GM23248 (cell line): ENCODE measurements around the gene CEACAM16. TPM values are rescaled to one million over a fixed set of nuclear protein-coding genes. Genes with fewer than 3 reads are reported as not detected.

ENCODE experiments used
- DNase-seq: peaks from one replicate; pipeline ENCODE4 v3.0.0-alpha.2; 2015
- H2AFZ ChIP-seq: fragments of 200-600 bp; sonication (generic); 2 replicates; pipeline ENCODE4 v1.6.1; 2016; ENCODE audit warnings: antibody characterized with exemption
- H3F3A ChIP-seq: fragments of 200-600 bp; sonication (generic); 2 replicates; pipeline ENCODE4 v1.6.1; 2016; ENCODE audit warnings: mild to moderate bottlenecking, antibody characterized with exemption, mixed run types; ENCODE audit not compliant: insufficient read depth
- H3K27ac ChIP-seq: fragments of 200-600 bp; sonication (generic); 2 replicates; pipeline ENCODE4 v1.5.1; 2016; ENCODE audit warnings: mild to moderate bottlenecking
- H3K27me3 ChIP-seq: fragments of 200-600 bp; sonication (generic); replicated peaks from 2 replicates; pipeline ENCODE4 v1.6.1; 2016; ENCODE audit warnings: mild to moderate bottlenecking; ENCODE audit not compliant: insufficient read depth
- H3K36me3 ChIP-seq: fragments of 200-600 bp; sonication (generic); 2 replicates; pipeline ENCODE4 v1.6.1; 2016; ENCODE audit warnings: low read depth, mild to moderate bottlenecking
- H3K4me1 ChIP-seq: fragments of 200-600 bp; sonication (generic); 2 replicates; pipeline ENCODE4 v1.6.1; 2016; ENCODE audit warnings: mild to moderate bottlenecking; ENCODE audit not compliant: insufficient read depth
- H3K4me2 ChIP-seq: fragments of 200-600 bp; sonication (generic); one replicate; pipeline ENCODE4 v1.6.1; 2016; ENCODE audit warnings: mild to moderate bottlenecking; ENCODE audit not compliant: unreplicated experiment
- H3K4me3 ChIP-seq: fragments of 200-600 bp; sonication (generic); 2 replicates; pipeline ENCODE4 v1.5.1; 2016; ENCODE audit warnings: mild to moderate bottlenecking
- H3K79me2 ChIP-seq: fragments of 200-600 bp; sonication (generic); 2 replicates; pipeline ENCODE4 v1.6.1; 2016; ENCODE audit warnings: mild to moderate bottlenecking; ENCODE audit not compliant: insufficient read depth
- H3K9ac ChIP-seq: fragments of 200-600 bp; sonication (generic); 2 replicates; pipeline ENCODE4 v1.6.1; 2016; ENCODE audit warnings: mild to moderate bottlenecking
- H3K9me2 ChIP-seq: fragments of 200-600 bp; sonication (generic); 2 replicates; pipeline ENCODE4 v1.6.1; 2016; ENCODE audit warnings: mixed run types, mild to moderate bottlenecking, moderate library complexity; ENCODE audit not compliant: insufficient read depth
- H3K9me3 ChIP-seq: fragments of 200-600 bp; sonication (generic); one replicate; pipeline ENCODE4 v1.6.1; 2017; ENCODE audit warnings: low read depth
- H4K20me1 ChIP-seq: fragments of 200-600 bp; sonication (generic); 2 replicates; pipeline ENCODE4 v1.6.0; 2016; ENCODE audit not compliant: insufficient read depth
- EZH2 ChIP-seq: fragments of 200-600 bp; sonication (generic); IDR thresholded peaks from 2 replicates; pipeline ENCODE4 v1.6.1; 2018; ENCODE audit warnings: antibody characterized with exemption, mild to moderate bottlenecking; ENCODE audit not compliant: insufficient read depth, poor library complexity, severe bottlenecking
- EZH2phosphoT487 ChIP-seq: fragments of 200-600 bp; sonication (generic); IDR thresholded peaks from 2 replicates; pipeline ENCODE4 v1.6.1; 2018; ENCODE audit warnings: antibody characterized with exemption, moderate library complexity, mild to moderate bottlenecking, low read depth; ENCODE audit not compliant: insufficient read depth
- whole genome bisulfite sequencing, 2 experiments: methylation state at CpG; one replicate each; pipeline ENCODE4 v1.1.6; 2015 to 2017; ENCODE audit warnings: low lambda C conversion rate in 2 of 2, low coverage in 1 of 2; ENCODE audit errors: missing lambda C conversion rate in 2 of 2; 5-methylcytosine and 5-hydroxymethylcytosine counted together
- in situ Hi-C: fragments of 300-500 bp; cut with MboI; formaldehyde crosslinking; loops from 2 replicates; pipeline ENCODE4 v1.15.0; 2020
- polyA plus RNA-seq: library from polyadenylated mRNA; unstranded; fragments of >200 nt; fragmentation: Nextera tagmentation; extraction: Ambion mirVana; gene quantifications from 2 replicates; pipeline ENCODE4 v1.2.1, GENCODE V29; 2016
- total RNA-seq: library from RNA; depleted of rRNA; stranded (reverse); fragments of >200 nt; shearing (Covaris generic); gene quantifications from 2 replicates; pipeline ENCODE4 v1.2.3, GENCODE V29; 2014

CEACAM16 gene
- total and polyA plus RNA-seq, 2 experiments from 2014 or later = not detected

DNA sequence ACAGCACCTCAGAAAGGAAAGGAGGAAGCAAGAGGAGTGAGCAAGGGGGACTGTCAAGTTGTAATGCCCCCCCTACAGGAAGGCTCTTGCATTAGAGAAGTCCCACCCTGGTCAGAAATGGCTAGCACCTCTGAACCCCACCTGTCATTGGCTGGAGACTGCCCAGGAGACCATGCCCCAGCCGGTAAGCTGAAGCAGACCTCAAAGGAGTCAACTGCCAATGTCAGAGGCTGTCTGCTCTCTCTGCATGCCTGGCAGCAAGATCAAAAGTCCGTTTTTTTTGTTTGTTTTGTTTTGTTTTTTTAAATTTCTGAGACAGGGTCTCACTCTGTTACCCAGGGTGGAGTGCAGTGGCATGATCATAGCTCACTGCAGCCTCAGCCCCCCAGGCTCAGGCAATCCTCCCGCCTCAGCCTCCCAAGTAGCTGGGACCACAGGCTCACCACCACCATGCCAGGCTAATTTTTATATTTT lies 41.4 kb downstream of the CEACAM16 start:
- DNase-seq = no peak
- no peaks in the 10 kb centered on the region for H3K27me3 ChIP-seq
- no peak for TF ChIP-seq EZH2
- no peak for TF ChIP-seq EZH2phosphoT487
- no peak overlapping the region for H3K4me2 ChIP-seq
- H3K27ac ChIP-seq = no peak overlapping the region
- peaks cover 69% of the 10 kb centered on the region for H3K4me1 ChIP-seq
- H3K79me2 ChIP-seq = no peaks in the 10 kb centered on the region
- no peaks in the 10 kb centered on the region for H3K9me2 ChIP-seq
- WGBS, 2 experiments = 54 to 60% methylated on average over 3 of the region's 3 CpGs
- H3F3A ChIP-seq = peaks cover 36% of the 10 kb centered on the region
- H3K9me3 ChIP-seq = no peaks in the 10 kb centered on the region
- in situ Hi-C loops = no loop called here
- H3K36me3 ChIP-seq = no peaks in the 10 kb centered on the region
- H3K9ac ChIP-seq = 0 out of 2 replicates have a peak overlapping the region, but pooled peaks have one; percentile 2
- H3K4me3 ChIP-seq = no peak overlapping the region
- H4K20me1 ChIP-seq = no peaks in the 10 kb centered on the region
- H2AFZ ChIP-seq = no peak overlapping the region

DNA sequence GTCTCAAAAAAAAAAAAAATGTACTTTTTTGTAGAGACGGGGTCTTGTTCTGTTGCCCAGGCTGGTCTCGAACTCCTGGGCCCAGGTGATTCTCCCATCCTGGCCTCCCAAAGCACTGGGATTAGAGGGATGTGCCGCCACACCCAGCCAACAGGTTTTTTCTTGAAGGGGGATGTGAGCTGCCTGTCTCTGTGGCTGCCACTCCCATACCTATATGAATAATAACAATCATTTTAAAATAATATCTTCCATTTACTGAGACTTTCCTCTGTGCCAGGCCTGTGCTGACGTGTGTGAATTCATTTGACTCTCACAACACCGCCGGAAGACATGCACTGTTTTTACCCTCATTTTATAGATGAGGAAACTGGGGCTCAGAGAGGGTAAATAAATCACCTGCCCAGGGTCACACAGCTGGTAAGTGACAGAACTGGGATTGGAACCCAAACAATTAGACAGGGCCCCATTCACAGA lies 42.3 kb downstream of the CEACAM16 start:
- H3K9ac ChIP-seq = peak overlapping the region; percentile 48
- no peaks in the 10 kb centered on the region for H3K27me3 ChIP-seq
- H3K27ac ChIP-seq = peak overlapping the region; percentile 66
- 38 to 51% methylated on average over 6 of the region's 6 CpGs for WGBS, 2 experiments
- no peaks in the 10 kb centered on the region for H3K9me3 ChIP-seq
- H3K36me3 ChIP-seq = no peaks in the 10 kb centered on the region
- DNase-seq = peak; percentile 53
- H3K9me2 ChIP-seq = no peaks in the 10 kb centered on the region
- peaks cover 33% of the 10 kb centered on the region for H3F3A ChIP-seq
- in situ Hi-C loops = no loop called here
- H3K4me3 ChIP-seq = no peak overlapping the region
- no peaks in the 10 kb centered on the region for H4K20me1 ChIP-seq
- H3K4me1 ChIP-seq = peaks cover 64% of the 10 kb centered on the region
- H3K4me2 ChIP-seq = peak overlapping the region; percentile 8
- TF ChIP-seq EZH2 = no peak
- no peak for TF ChIP-seq EZH2phosphoT487
- no peak overlapping the region for H2AFZ ChIP-seq
- no peaks in the 10 kb centered on the region for H3K79me2 ChIP-seq

DNA sequence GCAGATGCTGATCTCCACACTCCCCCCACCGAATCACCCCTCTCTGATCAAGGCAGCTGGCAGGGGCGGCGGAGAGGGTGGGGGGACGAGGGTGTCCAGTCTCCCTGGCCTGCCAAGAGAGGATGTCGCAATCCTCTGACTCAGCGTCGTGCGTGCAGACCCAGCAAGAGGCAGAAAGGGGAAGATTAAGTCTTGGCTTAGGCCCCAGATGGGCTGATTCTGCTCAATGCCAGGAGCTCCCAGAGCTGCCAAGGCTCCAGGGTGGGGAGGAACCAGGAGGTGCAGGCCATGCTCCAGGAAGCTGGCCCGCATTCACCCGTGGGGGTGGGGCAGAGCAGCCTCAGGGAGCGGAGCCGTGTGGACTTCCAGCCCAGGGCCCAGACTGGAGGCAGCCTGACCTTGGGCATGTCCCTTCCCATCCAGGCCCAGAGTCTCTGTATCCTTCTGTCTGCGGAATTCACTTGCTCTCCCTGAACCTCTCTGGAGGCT lies 42.9 kb downstream of the CEACAM16 start:
- Histone ChIP-seq H3K36me3 (no peaks in the 10 kb centered on the region), H3K9me2 (no peaks in the 10 kb centered on the region), H3K4me1 (peaks cover 62% of the 10 kb centered on the region), H3K27ac (peak overlapping the region; percentile 93), H3K9ac (peak overlapping the region; percentile 80), H3K4me2 (peak overlapping the region; percentile 56), H3K9me3 (no peaks in the 10 kb centered on the region), H3K27me3 (no peaks in the 10 kb centered on the region), H3F3A (peaks cover 30% of the 10 kb centered on the region), H2AFZ (no peak overlapping the region), H4K20me1 (no peaks in the 10 kb centered on the region), H3K79me2 (no peaks in the 10 kb centered on the region), H3K4me3 (peak overlapping the region; percentile 39)
- TF ChIP-seq EZH2phosphoT487 (no peak), EZH2 (no peak)
- in situ Hi-C loops = no loop called here
- peak; percentile 98 for DNase-seq
- 0 to 1% methylated on average over 12 to 13 of the region's 13 CpGs for WGBS, 2 experiments

DNA sequence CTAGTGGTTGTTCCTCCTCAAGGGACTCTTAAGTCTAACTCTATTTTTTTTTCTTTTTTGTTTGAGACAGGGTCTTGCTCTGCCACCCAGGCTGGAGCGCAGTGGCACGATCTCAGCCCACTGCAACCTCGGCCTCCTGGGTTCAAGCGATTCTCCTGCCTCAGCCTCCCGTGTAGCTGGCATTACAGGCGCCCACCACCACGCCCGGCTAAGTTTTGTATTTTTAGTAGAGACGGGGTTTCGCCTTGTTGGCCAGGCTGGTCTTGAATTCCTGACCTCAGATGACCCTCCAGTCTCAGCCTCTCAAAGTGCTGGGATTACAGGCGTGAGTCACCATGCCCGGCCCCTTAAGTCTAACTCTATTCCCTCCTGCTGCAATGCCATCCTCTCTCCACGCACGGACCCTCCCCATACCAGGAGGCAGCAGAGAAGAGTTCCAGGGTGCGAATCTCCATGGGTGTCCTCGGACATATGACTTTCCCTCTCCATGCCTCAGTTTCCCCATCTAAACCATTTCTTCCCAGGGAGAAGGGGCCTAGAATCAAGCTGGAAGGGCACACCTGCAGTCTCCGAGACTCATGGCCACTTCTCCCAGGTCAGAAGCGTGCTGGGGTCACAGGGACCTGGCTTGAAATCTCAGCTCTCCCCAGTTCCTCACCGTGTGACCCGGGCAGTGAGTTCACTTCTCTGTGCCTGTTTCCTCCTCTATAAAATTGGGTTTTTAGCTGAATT lies 43.5 kb downstream of the CEACAM16 start:
- Histone ChIP-seq H3K4me1 (peaks cover 59% of the 10 kb centered on the region), H3K9me3 (no peaks in the 10 kb centered on the region), H4K20me1 (no peaks in the 10 kb centered on the region), H3K9ac (peak overlapping the region; percentile 80), H3K27ac (peak overlapping the region; percentile 93), H3K36me3 (no peaks in the 10 kb centered on the region), H3K4me3 (peak overlapping the region; percentile 39), H3K79me2 (no peaks in the 10 kb centered on the region), H3K9me2 (no peaks in the 10 kb centered on the region), H2AFZ (no peak overlapping the region), H3K27me3 (no peaks in the 10 kb centered on the region), H3F3A (peaks cover 26% of the 10 kb centered on the region), H3K4me2 (peak overlapping the region; percentile 56)
- DNase-seq = peak; percentile 68
- WGBS, 2 experiments = 15 to 21% methylated on average over 20 of the region's 20 CpGs
- in situ Hi-C loops = no loop called here
- TF ChIP-seq EZH2phosphoT487 (no peak), EZH2 (no peak)
